ENCODE results near the gene MYO1E.

MYO1E gene

GRCh38 chr15:59396679-59397078 lies 24.0 kb upstream of the MYO1E start:
- Histone ChIP-seq H3K4me3 (ENCODE audit: insufficient read depth, low read length, poor library complexity, severe bottlenecking) (no peak overlapping the region), H3K27me3 (ENCODE audit: low read length) (no peaks in the 10 kb centered on the region), H3K9me2 (replicated peaks; ENCODE audit: insufficient read depth, low read length) (no peaks in the 10 kb centered on the region), H3K4me2 (ENCODE audit: low read depth, low read length, poor library complexity, severe bottlenecking) (peak overlapping the region; percentile 71), H3K9ac (ENCODE audit: low read length) (peak overlapping the region; percentile 57), H3K36me3 (ENCODE audit: low read length) (0 out of 2 replicates have a peak, but pooled peaks cover 4% of the 10 kb centered on the region), H3K9me3 (ENCODE audit: insufficient read depth, low read length) (no peaks in the 10 kb centered on the region), H3K79me2 (ENCODE audit: insufficient read depth, low read length) (peaks cover 38% of the 10 kb centered on the region), H3F3A (ENCODE audit: insufficient read depth) (peaks cover 74% of the 10 kb centered on the region), H3K27ac (ENCODE audit: low read depth, low read length) (peak overlapping the region; percentile 100), H4K20me1 (ENCODE audit: low read depth, low read length) (no peaks in the 10 kb centered on the region), H2AFZ (ENCODE audit: low read depth, low read length, severe bottlenecking) (no peak overlapping the region)
- TF ChIP-seq EZH2phosphoT487 (conservative IDR thresholded peaks at IDR 0.05; ENCODE audit: low read length): no peak
- TF ChIP-seq CTCF (IDR thresholded peaks at IDR 0.05; ENCODE audit: insufficient read depth, low read length, poor library complexity, severe bottlenecking): peak; percentile 33

GRCh38 chr15:59396211-59396610 lies 23.5 kb upstream of the MYO1E start:
- Histone ChIP-seq H2AFZ (ENCODE audit: low read depth, low read length, severe bottlenecking) (no peak overlapping the region), H3K9ac (ENCODE audit: low read length) (peak overlapping the region; percentile 57), H3K36me3 (ENCODE audit: low read length) (0 out of 2 replicates have a peak, but pooled peaks cover 4% of the 10 kb centered on the region), H4K20me1 (ENCODE audit: low read depth, low read length) (no peaks in the 10 kb centered on the region), H3K4me3 (ENCODE audit: insufficient read depth, low read length, poor library complexity, severe bottlenecking) (peak overlapping the region; percentile 4), H3K27me3 (ENCODE audit: low read length) (no peaks in the 10 kb centered on the region), H3F3A (ENCODE audit: insufficient read depth) (peaks cover 74% of the 10 kb centered on the region), H3K9me2 (replicated peaks; ENCODE audit: insufficient read depth, low read length) (no peaks in the 10 kb centered on the region), H3K4me2 (ENCODE audit: low read depth, low read length, poor library complexity, severe bottlenecking) (peak overlapping the region; percentile 71), H3K79me2 (ENCODE audit: insufficient read depth, low read length) (peaks cover 33% of the 10 kb centered on the region), H3K9me3 (ENCODE audit: insufficient read depth, low read length) (no peaks in the 10 kb centered on the region), H3K27ac (ENCODE audit: low read depth, low read length) (peak overlapping the region; percentile 100)
- TF ChIP-seq EZH2phosphoT487 (conservative IDR thresholded peaks at IDR 0.05; ENCODE audit: low read length): no peak
- no peak for TF ChIP-seq CTCF (IDR thresholded peaks at IDR 0.05; ENCODE audit: insufficient read depth, low read length, poor library complexity, severe bottlenecking)

GRCh38 chr15:59394166-59394661 lies 21.5 kb upstream of the MYO1E start:
- Histone ChIP-seq H3K36me3 (ENCODE audit: low read length) (0 out of 2 replicates have a peak, but pooled peaks cover 4% of the 10 kb centered on the region), H3K27ac (ENCODE audit: low read depth, low read length) (peak overlapping the region; percentile 100), H2AFZ (ENCODE audit: low read depth, low read length, severe bottlenecking) (no peak overlapping the region), H3K9ac (ENCODE audit: low read length) (peak overlapping the region; percentile 38), H3K9me3 (ENCODE audit: insufficient read depth, low read length) (no peaks in the 10 kb centered on the region), H3K79me2 (ENCODE audit: insufficient read depth, low read length) (peaks cover 22% of the 10 kb centered on the region; the same call in 1 of the 2 replicates), H3F3A (ENCODE audit: insufficient read depth) (peaks cover 68% of the 10 kb centered on the region), H3K9me2 (replicated peaks; ENCODE audit: insufficient read depth, low read length) (no peaks in the 10 kb centered on the region), H3K4me3 (ENCODE audit: insufficient read depth, low read length, poor library complexity, severe bottlenecking) (peak overlapping the region; percentile 25), H3K4me2 (ENCODE audit: low read depth, low read length, poor library complexity, severe bottlenecking) (peak overlapping the region; percentile 71), H3K27me3 (ENCODE audit: low read length) (no peaks in the 10 kb centered on the region), H4K20me1 (ENCODE audit: low read depth, low read length) (no peaks in the 10 kb centered on the region)
- TF ChIP-seq EZH2phosphoT487 (conservative IDR thresholded peaks at IDR 0.05; ENCODE audit: low read length) (no peak), CTCF (IDR thresholded peaks at IDR 0.05; ENCODE audit: insufficient read depth, low read length, poor library complexity, severe bottlenecking) (no peak)
